OCI-LY7 (cell line): ENCODE results near the gene KRT16. TPM values are rescaled to one million over a fixed set of nuclear protein-coding genes. Genes with fewer than 3 reads are reported as not detected.
"Not testable (repeated sequence)": the region's sequence is repeated elsewhere in the genome, so short reads cannot be mapped to it uniquely, and the experiment has no call there.

Source experiments
- BruUV-seq: library from RNA; stranded (reverse); fragments of 400-500 nt; replicated peaks from 2 replicates; lab custom pipeline; 2021; lab: Mats Ljungman, UMichigan
- CTCF ChIA-PET: fragments of 300-600 bp; sonication (Branson Sonifier 250); formaldehyde crosslinking; loops from one replicate; lab custom pipeline; 2022; ENCODE audit warnings: antibody characterized with exemption; ENCODE audit not compliant: unreplicated experiment; lab: Charles Lee
- POLR2A ChIA-PET: fragments of 300-600 bp; sonication (Branson Sonifier 250); formaldehyde crosslinking; loops from one replicate; lab custom pipeline; 2022; ENCODE audit warnings: antibody characterized with exemption; lab: Charles Lee
- DNase-seq: peaks from one replicate; pipeline ENCODE4 v3.0.0-alpha.2; 2015; ENCODE audit warnings: low spot score
- H2AFZ ChIP-seq: fragments of 200-600 bp; sonication (generic), shearing (Covaris generic); 2 replicates; pipeline ENCODE4 v1.6.1; 2014; ENCODE audit warnings: mild to moderate bottlenecking, antibody characterized with exemption, low read length, moderate library complexity
- H3K27ac ChIP-seq: fragments of 200-600 bp; sonication (generic); 2 replicates; pipeline ENCODE4 v1.5.1; 2014; ENCODE audit warnings: mixed run types, low read depth, mild to moderate bottlenecking, moderate library complexity, low read length, inconsistent platforms; ENCODE audit not compliant: poor library complexity, severe bottlenecking
- H3K36me3 ChIP-seq: fragments of 200-600 bp; sonication (generic); 2 replicates; pipeline ENCODE4 v1.6.1; 2014; ENCODE audit warnings: mild to moderate bottlenecking, antibody characterized with exemption, low read length, moderate library complexity, mixed read lengths; ENCODE audit not compliant: insufficient read depth
- H3K4me1 ChIP-seq: fragments of 200-600 bp; sonication (generic); 2 replicates; pipeline ENCODE4 v1.5.1; 2014; ENCODE audit warnings: mild to moderate bottlenecking, low read length; ENCODE audit not compliant: insufficient read depth, poor library complexity, severe bottlenecking
- H3K4me2 ChIP-seq: fragments of 200-600 bp; sonication (generic); 2 replicates; pipeline ENCODE4 v1.6.1; 2014; ENCODE audit warnings: mild to moderate bottlenecking, low read length
- H3K4me3 ChIP-seq: fragments of 200-600 bp; sonication (generic); 2 replicates; pipeline ENCODE4 v1.5.1; 2014; ENCODE audit warnings: mild to moderate bottlenecking, low read depth, low read length; ENCODE audit not compliant: poor library complexity, severe bottlenecking
- H3K79me2 ChIP-seq: fragments of 200-600 bp; sonication (generic); 2 replicates; pipeline ENCODE4 v1.6.1; 2016; ENCODE audit warnings: low read depth, mild to moderate bottlenecking, low read length, moderate library complexity, mixed read lengths; ENCODE audit not compliant: insufficient read depth
- H3K9me2 ChIP-seq: fragments of 200-600 bp; sonication (generic); 2 replicates; pipeline ENCODE4 v1.6.1; 2016; ENCODE audit warnings: mild to moderate bottlenecking, low read length, mixed read lengths; ENCODE audit not compliant: insufficient read depth
- H3K9me3 ChIP-seq: fragments of 200-600 bp; sonication (generic); 2 replicates; pipeline ENCODE4 v1.6.1; 2014; ENCODE audit warnings: mild to moderate bottlenecking, mixed run types, low read length, mixed read lengths
- H4K20me1 ChIP-seq: fragments of 200-600 bp; sonication (generic); 2 replicates; pipeline ENCODE4 v1.6.1; 2014; ENCODE audit warnings: mild to moderate bottlenecking, antibody characterized with exemption, low read length, moderate library complexity, mixed read lengths; ENCODE audit not compliant: insufficient read depth
- CTCF ChIP-seq: fragments of 200-600 bp; sonication (generic); conservative IDR thresholded peaks from 2 replicates; pipeline ENCODE4 v1.5.1; 2014; ENCODE audit warnings: mild to moderate bottlenecking, antibody characterized with exemption, low read length, moderate library complexity, mixed read lengths
- EZH2phosphoT487 ChIP-seq: fragments of 200-600 bp; sonication (generic); IDR thresholded peaks from 2 replicates; pipeline ENCODE4 v1.6.1; 2018; ENCODE audit warnings: low read depth, borderline replicate concordance, mild to moderate bottlenecking, mixed run types, antibody characterized with exemption, low read length, moderate library complexity, mixed read lengths
- intact Hi-C: fragments of 100-400 bp; cut with micrococcal nuclease; formaldehyde crosslinking; loops from one replicate; pipeline ENCODE4 v1.10.0; 2022; ENCODE audit not compliant: unreplicated experiment
- total RNA-seq, 2 experiments: library from RNA; depleted of rRNA in 1 of 2; stranded (reverse); fragments of >200 nt in 1 of 2; shearing (Covaris generic) in 1 of 2; gene quantifications; 2 replicates each; pipeline ENCODE4 v1.2.3, GENCODE V29; 2014 to 2022

The KRT16 gene
- total RNA-seq, 2 experiments from 2014 or later, result not detected

GRCh38 chr17:41583137-41584127, 29.1 kb downstream of the KRT16 start:
- Histone ChIP-seq H3K79me2 (no peaks in the 10 kb centered on the region), H3K4me1 (no peaks in the 10 kb centered on the region), H3K9me3 (no peaks in the 10 kb centered on the region), H3K27ac (no peak overlapping the region), H2AFZ (no peak overlapping the region), H3K4me2 (no peak overlapping the region), H3K9me2 (no peaks in the 10 kb centered on the region), H3K4me3 (no peak overlapping the region), H3K36me3 (no peaks in the 10 kb centered on the region), H4K20me1 (no peaks in the 10 kb centered on the region)
- DNase-seq, result no peak
- TF ChIP-seq CTCF (no peak), EZH2phosphoT487 (no peak)
- intact Hi-C loops, result no loop called here
- no TSS peak for BruUV-seq
- ChIA-PET POLR2A (no interaction called here), CTCF (interaction anchor here (0.7 kb wide), 1 partner anchor 204 kb away, joined by 4 read pairs; no protein-coding TSS in a partner anchor)

- H3K9me2 ChIP-seq, H4K20me1 ChIP-seq, H2AFZ ChIP-seq, H3K4me1 ChIP-seq, BruUV-seq, DNase-seq, H3K4me3 ChIP-seq, H3K9me3 ChIP-seq, CTCF ChIA-PET, intact Hi-C loops, H3K36me3 ChIP-seq, H3K79me2 ChIP-seq, POLR2A ChIA-PET, H3K4me2 ChIP-seq, H3K27ac ChIP-seq: not testable (repeated sequence)
Measured at GRCh38 chr17:41582061-41582968, 30.3 kb downstream of the KRT16 start.

- no peak overlapping the region for H3K27ac ChIP-seq
- H4K20me1 ChIP-seq, result no peaks in the 10 kb centered on the region
- no TSS peak for BruUV-seq
- intact Hi-C loops, result no loop called here
- ChIA-PET POLR2A (no interaction called here), CTCF (no interaction called here)
- H2AFZ ChIP-seq, result no peak overlapping the region
- H3K4me2 ChIP-seq, result no peak overlapping the region
- H3K79me2 ChIP-seq, result no peaks in the 10 kb centered on the region
- no peak overlapping the region for H3K4me3 ChIP-seq
- no peaks in the 10 kb centered on the region for H3K36me3 ChIP-seq
- H3K9me2 ChIP-seq, result no peaks in the 10 kb centered on the region
- H3K9me3 ChIP-seq, result no peaks in the 10 kb centered on the region
- no peak for DNase-seq
- H3K4me1 ChIP-seq, result no peaks in the 10 kb centered on the region
- TF ChIP-seq EZH2phosphoT487 (no peak), CTCF (no peak)
Measured at GRCh38 chr17:41581366-41582060, 31.1 kb downstream of the KRT16 start.
